ENCODE data around the gene C2orf78. TPM values are rescaled to one million over a fixed set of nuclear protein-coding genes. Genes with fewer than 3 reads are reported as not detected.
A peak's percentile ranks its signal among the peaks of the same experiment; 100 is the strongest.
"Not testable (repeated sequence)": the region's sequence is repeated elsewhere in the genome, so short reads cannot be mapped to it uniquely, and the experiment has no call there.

Gene C2orf78
- polyA plus RNA-seq, 3 donors: not detected

- DNase-seq: peak; percentile 95
Measured at GRCh38 chr2:73779467-73780236, 4.3 kb upstream of the C2orf78 start, which contains the start of gene DUSP11. Gene DUSP11 (minus strand): TSS chr2:73780103. CDS start chr2:73779974, 129 bp downstream.

GRCh38 chr2:73780237-73780582, 3.8 kb upstream of the C2orf78 start:
- DNase-seq: no peak

- not testable (repeated sequence) for DNase-seq
Measured at GRCh38 chr2:73783402-73783801, 581 bp upstream of the C2orf78 start.

GRCh38 chr2:73811878-73812277, 27.9 kb downstream of the C2orf78 start:
- no peak for DNase-seq

GRCh38 chr2:73812635-73813034, 28.7 kb downstream of the C2orf78 start:
- DNase-seq: no peak

- DNase-seq: no peak
Measured at GRCh38 chr2:73818296-73818695, 34.3 kb downstream of the C2orf78 start.

- no peak for DNase-seq
Measured at GRCh38 chr2:73821227-73821626, 37.2 kb downstream of the C2orf78 start.

GRCh38 chr2:73821669-73822068, 37.7 kb downstream of the C2orf78 start:
- no peak for DNase-seq

- DNase-seq: no peak
Measured at GRCh38 chr2:73822276-73822675, 38.3 kb downstream of the C2orf78 start.

- no peak for DNase-seq
Measured at GRCh38 chr2:73822991-73823390, 39.0 kb downstream of the C2orf78 start.

- DNase-seq: no peak
Measured at GRCh38 chr2:73823416-73823815, 39.4 kb downstream of the C2orf78 start.

GRCh38 chr2:73823916-73824523, 40.0 kb downstream of the C2orf78 start:
- DNase-seq: peak; percentile 73

- DNase-seq: no peak
Measured at GRCh38 chr2:73825408-73825807, 41.4 kb downstream of the C2orf78 start.

- DNase-seq: no peak
Measured at GRCh38 chr2:73827018-73827417, 43.0 kb downstream of the C2orf78 start.

- DNase-seq: no peak
Measured at GRCh38 chr2:73827660-73828388, 43.8 kb downstream of the C2orf78 start.

- no peak for DNase-seq
Measured at GRCh38 chr2:73828389-73828817, 44.4 kb downstream of the C2orf78 start.

- DNase-seq: peak; percentile 98
Measured at GRCh38 chr2:73828818-73829570, 45.0 kb downstream of the C2orf78 start, which contains the start of gene STAMBP. Gene STAMBP (plus strand): TSS chr2:73828961. CDS start chr2:73830857, 1,896 bp downstream.

- no peak for DNase-seq
Measured at GRCh38 chr2:73830871-73831401, 47.0 kb downstream of the C2orf78 start.

GRCh38 chr2:73832930-73833329, 48.9 kb downstream of the C2orf78 start:
- DNase-seq: no peak

- DNase-seq: no peak
Measured at GRCh38 chr2:73836141-73836943, 52.4 kb downstream of the C2orf78 start.

Measured in renal pelvis (tissue), 4 donors.